Thyroid gland (tissue), 4 donors: ENCODE results near the gene PGBD5. TPM values are rescaled to one million over a fixed set of nuclear protein-coding genes. Genes with fewer than 3 reads are reported as not detected.
A peak's percentile ranks its signal among the peaks of the same experiment; 100 is the strongest.

ENCODE experiments used
- DNase-seq, 2 donors: peaks; one replicate each; pipeline ENCODE4 v3.0.0-alpha.2; 2019
- H3K27ac ChIP-seq, 3 donors: fragments of 200-600 bp; sonication (generic); 1 replicate in 2 of 3; 2 replicates in 1 of 3; pipeline ENCODE4 v1.5.1; 2016 to 2019; ENCODE audit warnings: mild to moderate bottlenecking in 1 of 3, moderate library complexity in 1 of 3
- H3K27me3 ChIP-seq: fragments of 200-600 bp; sonication (generic); one replicate; pipeline ENCODE4 v1.5.1; 2019
- H3K36me3 ChIP-seq, 2 donors: fragments of 200-600 bp; sonication (generic); one replicate each; pipeline ENCODE4 v1.5.1; 2016 to 2019
- H3K4me1 ChIP-seq, 2 donors: fragments of 200-600 bp; sonication (generic); one replicate each; pipeline ENCODE4 v1.5.1; 2017 to 2019
- H3K4me3 ChIP-seq, 3 donors: fragments of 200-600 bp; sonication (generic); replicated peaks in 1 of 3; 1 replicate in 2 of 3; 2 replicates in 1 of 3; pipeline ENCODE4 v1.5.1; 2016; ENCODE audit warnings: mild to moderate bottlenecking in 1 of 3
- H3K9me3 ChIP-seq: fragments of 200-600 bp; sonication (generic); one replicate; pipeline ENCODE4 v1.5.1; 2017
- CTCF ChIP-seq, 6 experiments: fragments of 200-600 bp in 3 of 6; fragments of 450-650 bp in 3 of 6; sonication (generic) in 3 of 6; IDR thresholded peaks; one replicate each; pipeline ENCODE4 v1.5.1; 2016 to 2019; ENCODE audit warnings: antibody characterized with exemption in 6 of 6, mild to moderate bottlenecking in 2 of 6, inconsistent platforms in 1 of 6, moderate library complexity in 1 of 6
- POLR2A ChIP-seq, 2 donors: fragments of 450-650 bp; IDR thresholded peaks; one replicate each; pipeline ENCODE4 v1.6.1; 2017; ENCODE audit warnings: antibody characterized with exemption in 2 of 2, mild to moderate bottlenecking in 2 of 2, moderate library complexity in 1 of 2
- WGBS, 2 donors: methylation state at CpG; one replicate each; pipeline ENCODE4 v1.1.5; 2017; 5-methylcytosine and 5-hydroxymethylcytosine counted together
- intact Hi-C: fragments of 100-400 bp; cut with DNase I; formaldehyde crosslinking; loops from one replicate; pipeline ENCODE4 v1.15.1; 2023
- total RNA-seq, 4 donors: library from RNA; depleted of rRNA; stranded (reverse); fragments of >200 nt; gene quantifications; one replicate each; pipeline ENCODE4 v1.2.3, GENCODE V29; 2016

Gene PGBD5
- total RNA-seq, 4 donors from 2014 or later = 2.7 to 14.9 (median 6.4) TPM

DNA sequence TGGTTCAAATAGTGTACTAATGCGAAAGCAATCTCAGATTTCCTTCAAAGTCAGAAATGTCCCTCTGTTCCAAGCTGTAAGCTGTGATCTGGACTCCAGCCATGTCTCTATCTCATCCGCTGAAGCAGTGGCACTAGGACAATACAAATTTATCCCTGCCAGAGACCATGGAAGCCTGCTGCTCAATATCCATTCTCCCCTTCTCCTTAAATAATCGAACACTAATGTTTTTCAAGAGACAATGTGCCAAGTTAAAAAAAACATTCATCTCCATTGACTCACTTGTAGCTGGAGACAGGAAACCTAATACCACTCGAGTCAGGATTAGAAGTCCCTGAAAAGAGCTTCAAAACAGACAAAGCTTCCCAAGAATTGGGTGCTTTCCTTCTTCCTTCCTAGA lies 38.5 kb upstream of the PGBD5 start:
- intact Hi-C loops = no loop called here
- Histone ChIP-seq H3K9me3 (no peaks in the 10 kb centered on the region), H3K4me1 (no peaks in the 10 kb centered on the region), H3K36me3 (no peaks in the 10 kb centered on the region), H3K4me3 (no peak overlapping the region), H3K27ac (no peak overlapping the region), H3K27me3 (no peaks in the 10 kb centered on the region)
- WGBS, 2 donors = 38 to 40% methylated on average over 4 of the region's 4 CpGs
- no peak for TF ChIP-seq CTCF (IDR thresholded peaks at IDR 0.05)
- TF ChIP-seq POLR2A (IDR thresholded peaks at IDR 0.05) = no peak
- no peak for DNase-seq

DNA sequence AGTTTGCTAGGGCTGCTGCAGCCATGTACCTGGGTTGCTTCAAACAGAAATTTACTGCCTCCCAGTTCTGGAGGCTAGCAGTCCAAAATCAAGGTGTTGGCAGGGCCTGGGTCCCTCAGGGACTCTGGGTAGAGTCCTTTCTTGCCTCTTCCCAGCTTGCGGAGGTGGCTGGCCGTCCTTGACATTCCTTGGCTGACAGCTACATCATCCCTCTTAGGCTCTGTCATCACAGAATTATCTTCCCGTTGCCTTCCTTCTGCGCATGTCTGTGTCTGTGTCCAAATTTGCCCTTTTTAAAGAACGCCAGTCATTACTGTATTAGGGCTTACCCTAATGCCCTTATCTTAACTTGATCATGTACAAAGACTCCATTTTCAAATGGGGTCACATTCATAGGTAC lies 37.6 kb upstream of the PGBD5 start:
- DNase-seq = no peak
- TF ChIP-seq CTCF (IDR thresholded peaks at IDR 0.05) (no peak), POLR2A (IDR thresholded peaks at IDR 0.05) (no peak)
- no peak overlapping the region for H3K4me3 ChIP-seq
- H3K27me3 ChIP-seq = no peaks in the 10 kb centered on the region
- H3K4me1 ChIP-seq = no peaks in the 10 kb centered on the region
- H3K9me3 ChIP-seq = no peaks in the 10 kb centered on the region
- WGBS, 2 donors = 73 to 74% methylated on average over 5 of the region's 5 CpGs
- intact Hi-C loops = no loop called here
- no peaks in the 10 kb centered on the region for H3K36me3 ChIP-seq
- H3K27ac ChIP-seq = no peak overlapping the region

DNA sequence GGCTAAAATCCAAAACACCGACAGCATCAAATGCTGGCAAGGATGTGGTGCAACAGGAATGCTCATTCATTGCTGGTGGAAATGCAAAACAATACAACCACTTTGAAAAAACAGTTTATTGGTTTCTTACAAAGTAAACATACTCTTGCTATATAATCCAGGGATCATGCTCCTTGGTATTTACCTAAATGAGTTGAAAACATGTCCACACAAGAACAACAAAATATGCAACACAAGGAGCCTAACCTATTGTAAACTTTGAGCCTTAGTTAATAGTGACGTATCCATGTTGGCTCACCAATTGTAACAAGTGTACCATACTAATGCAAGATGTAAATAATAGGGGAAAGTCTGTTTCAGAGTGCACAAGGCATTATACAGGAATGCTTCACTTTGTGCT lies 37.2 kb upstream of the PGBD5 start:
- Histone ChIP-seq H3K4me3 (no peak overlapping the region), H3K36me3 (no peaks in the 10 kb centered on the region), H3K4me1 (no peaks in the 10 kb centered on the region), H3K27me3 (no peaks in the 10 kb centered on the region), H3K27ac (no peak overlapping the region), H3K9me3 (no peaks in the 10 kb centered on the region)
- 62 to 97% methylated on average over 2 of the region's 2 CpGs for WGBS, 2 donors
- TF ChIP-seq CTCF (IDR thresholded peaks at IDR 0.05) (no peak), POLR2A (IDR thresholded peaks at IDR 0.05) (no peak)
- intact Hi-C loops = no loop called here
- DNase-seq = no peak

GRCh38 chr1:230459465-230459864 lies 33.3 kb upstream of the PGBD5 start:
- intact Hi-C loops = no loop called here
- no peak for TF ChIP-seq POLR2A (IDR thresholded peaks at IDR 0.05)
- no peak for TF ChIP-seq CTCF (IDR thresholded peaks at IDR 0.05)
- 56 to 61% methylated on average over 5 of the region's 5 CpGs for WGBS, 2 donors
- Histone ChIP-seq H3K36me3 (no peaks in the 10 kb centered on the region), H3K4me3 (no peak overlapping the region), H3K9me3 (no peaks in the 10 kb centered on the region), H3K4me1 (no peaks in the 10 kb centered on the region), H3K27ac (no peak overlapping the region), H3K27me3 (no peaks in the 10 kb centered on the region)
- DNase-seq = no peak

DNA sequence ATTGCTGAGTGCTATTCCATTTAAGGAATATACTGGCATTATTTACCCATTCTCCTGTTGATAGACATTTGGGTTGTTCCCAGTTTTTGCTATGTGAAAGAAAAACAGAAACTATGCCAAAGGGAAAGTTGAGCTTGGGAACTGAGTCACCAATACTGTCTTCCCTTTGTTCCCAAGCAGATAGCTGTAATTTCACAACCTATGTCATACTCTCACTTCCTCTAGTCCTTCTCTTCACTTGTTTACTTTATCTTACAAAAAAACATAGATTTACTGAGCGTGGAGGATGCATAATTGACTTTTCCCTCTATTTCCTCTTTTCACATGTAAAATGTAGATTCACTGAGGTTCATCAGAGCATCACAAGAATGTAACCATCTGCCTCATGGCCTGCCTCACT lies 32.4 kb upstream of the PGBD5 start:
- Histone ChIP-seq H3K36me3 (no peaks in the 10 kb centered on the region), H3K4me3 (no peak overlapping the region), H3K27me3 (no peaks in the 10 kb centered on the region), H3K9me3 (no peaks in the 10 kb centered on the region), H3K4me1 (no peaks in the 10 kb centered on the region), H3K27ac (no peak overlapping the region)
- TF ChIP-seq POLR2A (IDR thresholded peaks at IDR 0.05) = no peak
- no peak for DNase-seq
- intact Hi-C loops = no loop called here
- 48 to 59% methylated on average over 1 of the region's 1 CpG for WGBS, 2 donors

DNA sequence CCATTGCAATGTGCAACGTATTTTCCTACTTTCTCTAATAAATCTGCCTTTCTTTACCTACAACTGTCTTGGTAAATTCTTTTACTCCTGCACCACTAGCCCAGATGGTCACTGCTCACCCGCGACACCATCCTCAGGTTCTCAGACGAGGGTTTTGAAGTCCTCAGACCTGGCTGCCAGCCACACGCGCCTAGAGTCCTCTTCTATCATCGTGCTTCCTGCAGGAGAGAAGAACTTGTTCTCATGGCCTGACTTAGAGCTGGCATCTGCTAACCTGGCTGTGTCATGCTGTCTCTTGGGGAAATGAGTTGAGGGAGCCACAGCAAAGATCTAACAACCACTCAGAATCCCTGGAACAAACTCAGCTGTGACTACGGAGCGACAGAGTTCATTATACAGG lies 30.3 kb upstream of the PGBD5 start:
- H3K9me3 ChIP-seq = no peaks in the 10 kb centered on the region
- H3K4me3 ChIP-seq = no peak overlapping the region
- no peaks in the 10 kb centered on the region for H3K36me3 ChIP-seq
- intact Hi-C loops = no loop called here
- H3K27me3 ChIP-seq = no peaks in the 10 kb centered on the region
- H3K4me1 ChIP-seq = no peaks in the 10 kb centered on the region
- TF ChIP-seq POLR2A (IDR thresholded peaks at IDR 0.05) (no peak), CTCF (IDR thresholded peaks at IDR 0.05) (no peak)
- H3K27ac ChIP-seq = no peak overlapping the region
- WGBS, 2 donors = 47 to 58% methylated on average over 9 of the region's 9 CpGs
- peak; percentile 31 for DNase-seq
